ENCODE measurements around the gene EOLA1.
"Not testable (repeated sequence)": the region's sequence is repeated elsewhere in the genome, so short reads cannot be mapped to it uniquely, and the experiment has no call there.

The EOLA1 gene

GRCh38 chrX:149540621-149541520 lies at the start of gene EOLA1:
TSS of gene EOLA1 (plus strand) at chrX:149541012. CDS start at chrX:149545631, 4,619 bp downstream.
- DNase-seq (ENCODE audit: low read depth in 2 of 3, low spot score in 1 of 3), result peak; percentile 73 to 84 (median 81)

- DNase-seq (ENCODE audit: low read depth in 2 of 3, low spot score in 1 of 3), result no peak
Observed at GRCh38 chrX:149491812-149492211, 49.0 kb upstream of the EOLA1 start.

- DNase-seq (ENCODE audit: low read depth in 2 of 3, low spot score in 1 of 3), result no peak
Observed at GRCh38 chrX:149493567-149494562, 46.9 kb upstream of the EOLA1 start.

- no peak for DNase-seq (ENCODE audit: low read depth in 2 of 3, low spot score in 1 of 3)
Observed at GRCh38 chrX:149494844-149495565, 45.8 kb upstream of the EOLA1 start.

GRCh38 chrX:149495573-149496071 lies 45.2 kb upstream of the EOLA1 start:
- DNase-seq (ENCODE audit: low read depth in 2 of 3, low spot score in 1 of 3), result no peak

GRCh38 chrX:149497054-149497453 lies 43.8 kb upstream of the EOLA1 start:
- no peak for DNase-seq (ENCODE audit: low read depth in 2 of 3, low spot score in 1 of 3)

- no peak for DNase-seq (ENCODE audit: low read depth in 2 of 3, low spot score in 1 of 3)
Observed at GRCh38 chrX:149497626-149498025, 43.2 kb upstream of the EOLA1 start.

- no peak for DNase-seq (ENCODE audit: low read depth in 2 of 3, low spot score in 1 of 3)
Observed at GRCh38 chrX:149498767-149499166, 42.0 kb upstream of the EOLA1 start.

GRCh38 chrX:149499766-149500165 lies 41.0 kb upstream of the EOLA1 start:
- DNase-seq (ENCODE audit: low read depth in 2 of 3, low spot score in 1 of 3), result no peak

- DNase-seq (ENCODE audit: low read depth in 2 of 3, low spot score in 1 of 3), result not testable (repeated sequence)
Observed at GRCh38 chrX:149502923-149503322, 37.9 kb upstream of the EOLA1 start.

- peak; percentile 32 to 42 (median 36) for DNase-seq (ENCODE audit: low read depth in 2 of 3, low spot score in 1 of 3)
Observed at GRCh38 chrX:149503446-149503845, 37.4 kb upstream of the EOLA1 start.

GRCh38 chrX:149504226-149504914 lies 36.4 kb upstream of the EOLA1 start:
- peak; percentile 44 to 56 (median 49) for DNase-seq (ENCODE audit: low read depth in 2 of 3, low spot score in 1 of 3)

- peak; percentile 69 to 82 (median 72) for DNase-seq (ENCODE audit: low read depth in 2 of 3, low spot score in 1 of 3)
Observed at GRCh38 chrX:149504915-149505651, 35.7 kb upstream of the EOLA1 start, which contains the start of gene IDS. TSS of gene IDS (minus strand) at chrX:149505306. CDS start at chrX:149505137, 169 bp downstream.

GRCh38 chrX:149505671-149506070 lies 35.1 kb upstream of the EOLA1 start:
- no peak for DNase-seq (ENCODE audit: low read depth in 2 of 3, low spot score in 1 of 3)

GRCh38 chrX:149506349-149506748 lies 34.5 kb upstream of the EOLA1 start:
- no peak for DNase-seq (ENCODE audit: low read depth in 2 of 3, low spot score in 1 of 3)

GRCh38 chrX:149508467-149508866 lies 32.3 kb upstream of the EOLA1 start:
- no peak for DNase-seq (ENCODE audit: low read depth in 2 of 3, low spot score in 1 of 3)

GRCh38 chrX:149510386-149510785 lies 30.4 kb upstream of the EOLA1 start:
- DNase-seq (ENCODE audit: low read depth in 2 of 3, low spot score in 1 of 3), result no peak

GRCh38 chrX:149511081-149511480 lies 29.7 kb upstream of the EOLA1 start:
- no peak for DNase-seq (ENCODE audit: low read depth in 2 of 3, low spot score in 1 of 3)

GRCh38 chrX:149512225-149512885 lies 28.5 kb upstream of the EOLA1 start:
- peak in 1 of 3 donors; percentile 65 for DNase-seq (ENCODE audit: low read depth in 2 of 3, low spot score in 1 of 3)

All from stimulated activated CD4-positive, alpha-beta T cell treated with anti-CD3 and anti-CD28 coated beads, Interleukin-12 subunit alpha, Interleukin-12 subunit beta, amount 100 ng/mL, for 48 hours (primary cell).